Esophagus (tissue), 2 donors: ENCODE data around the gene C6orf136. TPM values are rescaled to one million over a fixed set of nuclear protein-coding genes. Genes with fewer than 3 reads are reported as not detected.
"Not testable (repeated sequence)": the region's sequence is repeated elsewhere in the genome, so short reads cannot be mapped to it uniquely, and the experiment has no call there.

Experiments
- H3K27ac ChIP-seq, 2 donors: one replicate each; pipeline ENCODE4 v1.5.1; 2013; ENCODE audit warnings: low read depth in 2 of 2, mild to moderate bottlenecking in 2 of 2, inconsistent platforms in 1 of 2, low read length in 1 of 2, moderate library complexity in 1 of 2
- H3K27me3 ChIP-seq, 2 donors: one replicate each; pipeline ENCODE4 v1.6.1; 2013; ENCODE audit warnings: low read length in 2 of 2, control low read depth in 1 of 2, mild to moderate bottlenecking in 1 of 2; ENCODE audit not compliant: insufficient read depth in 2 of 2, control insufficient read depth in 1 of 2
- H3K36me3 ChIP-seq, 2 donors: one replicate each; pipeline ENCODE4 v1.6.1; 2013; ENCODE audit warnings: low read length in 1 of 2; ENCODE audit not compliant: control insufficient read depth in 2 of 2, insufficient read depth in 2 of 2
- H3K4me1 ChIP-seq, 2 donors: one replicate each; pipeline ENCODE4 v1.6.1; 2013; ENCODE audit warnings: low read length in 1 of 2; ENCODE audit not compliant: control insufficient read depth in 2 of 2, insufficient read depth in 2 of 2
- H3K4me3 ChIP-seq, 2 donors: one replicate each; pipeline ENCODE4 v1.5.1; 2013; ENCODE audit warnings: low read length in 2 of 2, mild to moderate bottlenecking in 2 of 2, low read depth in 1 of 2, moderate library complexity in 1 of 2
- H3K9me3 ChIP-seq, 2 donors: one replicate each; pipeline ENCODE4 v1.6.1; 2013; ENCODE audit warnings: mild to moderate bottlenecking in 2 of 2, low read depth in 1 of 2, low read length in 1 of 2, moderate library complexity in 1 of 2; ENCODE audit not compliant: control insufficient read depth in 2 of 2, insufficient read depth in 1 of 2
- WGBS, 2 donors: extraction: QIAGEN DNeasy Blood & Tissue Kit; methylation state at CpG; one replicate each; pipeline ENCODE4 v1.1.7; 2013; 5-methylcytosine and 5-hydroxymethylcytosine counted together
- polyA plus RNA-seq, 2 donors: library from polyadenylated mRNA; stranded (reverse); fragments of 200-250 nt; gene quantifications; one replicate each; pipeline ENCODE4 v1.2.3, GENCODE V29; 2013
- donor health status: healthy with polysubstance abuse.
- donor health status: Bipolar disorder and iron deficiency.

Gene C6orf136
- polyA plus RNA-seq, 2 donors, result 15.3 to 24.3 TPM

GRCh38 chr6:30656513-30656912 lies 9.6 kb downstream of the C6orf136 start:
- 77 to 82% methylated on average over 7 of the region's 7 CpGs for WGBS, 2 donors
- Histone ChIP-seq H3K9me3 (no peaks in the 10 kb centered on the region), H3K27me3 (no peaks in the 10 kb centered on the region), H3K27ac (no peak overlapping the region), H3K4me1 (no peaks in the 10 kb centered on the region), H3K4me3 (no peak overlapping the region), H3K36me3 (peaks cover 38 to 60% of the 10 kb centered on the region in 2 donors)

GRCh38 chr6:30657454-30657853 lies 10.5 kb downstream of the C6orf136 start:
- H3K36me3 ChIP-seq, result peaks cover 47 to 64% of the 10 kb centered on the region in 2 donors
- no peaks in the 10 kb centered on the region for H3K9me3 ChIP-seq
- no peak overlapping the region for H3K27ac ChIP-seq
- H3K4me3 ChIP-seq, result no peak overlapping the region
- no peaks in the 10 kb centered on the region for H3K4me1 ChIP-seq
- no peaks in the 10 kb centered on the region for H3K27me3 ChIP-seq

- 92 to 93% methylated on average over 5 of the region's 5 CpGs for WGBS, 2 donors
- H3K4me3 ChIP-seq, H3K27me3 ChIP-seq, H3K9me3 ChIP-seq, H3K4me1 ChIP-seq, H3K27ac ChIP-seq: not testable (repeated sequence)
- H3K36me3 ChIP-seq, result peaks cover 51 to 62% of the 10 kb centered on the region in 2 donors
Measured at GRCh38 chr6:30657922-30658321, 11.0 kb downstream of the C6orf136 start.

DNA sequence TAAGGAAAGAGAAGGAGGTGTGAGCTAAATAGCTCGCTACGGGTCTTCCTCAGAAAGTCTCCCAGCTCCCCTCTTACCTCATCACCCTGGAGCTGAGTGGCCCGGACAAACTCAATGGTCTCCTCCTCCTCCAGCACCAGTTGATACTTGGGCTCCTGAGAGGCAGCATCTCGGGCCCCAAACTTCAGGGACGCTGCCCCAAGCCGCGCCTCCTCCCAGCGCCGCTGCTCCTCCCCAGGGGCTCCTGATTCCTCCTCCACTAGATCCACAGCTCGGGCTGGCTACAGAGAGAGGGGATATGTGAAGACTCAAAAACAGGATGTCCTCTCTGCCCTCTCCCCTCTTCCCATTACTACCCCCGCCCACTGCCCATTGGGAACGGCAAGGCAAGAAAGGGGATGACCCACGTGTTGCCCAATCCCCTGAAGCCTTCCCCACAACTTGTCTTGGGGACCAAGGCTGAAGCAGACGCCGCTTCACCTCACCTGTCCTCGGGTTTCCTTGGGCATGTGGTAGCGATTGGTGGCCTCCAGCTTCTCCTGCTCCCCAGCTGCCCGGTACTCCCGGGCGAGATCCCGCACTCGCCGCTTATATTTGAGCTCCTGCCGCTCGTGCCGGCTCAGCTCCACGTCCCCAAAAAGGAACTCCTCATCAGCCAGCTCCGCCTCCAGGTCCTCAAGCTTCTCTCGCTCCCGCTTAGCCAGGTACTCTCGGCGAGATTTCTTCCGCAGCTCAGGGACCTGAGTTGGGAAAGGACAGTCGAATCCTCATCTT lies 18.2 kb downstream of the C6orf136 start:
- WGBS, 2 donors, result 92 to 93% methylated on average over 34 of the region's 34 CpGs
- Histone ChIP-seq H3K36me3 (peaks cover 30 to 35% of the 10 kb centered on the region in 2 donors), H3K4me3 (no peak overlapping the region)

GRCh38 chr6:30666300-30666699 lies 19.4 kb downstream of the C6orf136 start:
- WGBS, 2 donors, result 67 to 73% methylated on average over 2 of the region's 2 CpGs
- H3K4me1 ChIP-seq, H3K9me3 ChIP-seq, H3K4me3 ChIP-seq, H3K27me3 ChIP-seq, H3K27ac ChIP-seq: not testable (repeated sequence)
- H3K36me3 ChIP-seq, result peaks cover 28 to 38% of the 10 kb centered on the region in 2 donors

More for the DNA sequence above, 18.2 kb downstream of the C6orf136 start:
- Histone ChIP-seq H3K27me3 (no peaks in the 10 kb centered on the region), H3K4me1 (no peaks in the 10 kb centered on the region), H3K27ac (no peak overlapping the region), H3K9me3 (no peaks in the 10 kb centered on the region)

DNA sequence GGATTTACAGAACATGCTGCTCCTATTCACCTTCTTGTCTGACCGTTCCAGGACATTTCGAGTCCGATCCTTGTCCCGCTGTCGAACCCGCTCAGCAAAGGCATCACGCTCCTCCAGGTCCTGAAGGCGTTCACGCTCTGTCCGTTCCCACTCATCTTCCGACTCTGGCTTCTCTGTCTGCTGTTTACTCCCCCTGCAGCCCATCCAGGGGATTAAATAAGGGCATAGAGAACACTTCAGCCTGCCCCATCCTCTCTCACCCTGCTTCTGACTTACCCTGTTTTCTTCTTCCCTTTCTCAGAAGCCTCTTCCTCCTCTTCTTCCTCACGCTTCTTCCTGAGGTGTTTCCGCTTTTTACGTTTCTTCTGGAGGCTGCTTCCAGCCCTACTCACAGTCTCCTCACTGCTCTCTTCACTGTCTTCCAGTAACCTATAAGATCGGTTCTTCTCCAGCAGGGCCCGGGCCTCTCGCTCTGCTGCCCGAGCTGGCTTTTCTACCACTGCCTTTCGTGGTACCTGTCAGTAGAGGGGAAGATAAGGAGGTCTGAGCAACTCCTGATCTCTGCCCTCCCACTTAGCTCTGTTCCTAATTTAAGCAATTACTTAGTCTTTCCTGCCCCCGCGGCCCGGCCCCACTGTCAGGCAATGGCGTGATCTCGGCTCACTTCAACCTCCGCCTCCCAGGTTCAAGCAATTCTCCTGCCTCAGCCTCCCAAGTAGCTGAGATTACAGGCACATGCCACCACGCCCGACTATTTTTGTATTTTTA lies 24.0 kb downstream of the C6orf136 start:
- no peaks in the 10 kb centered on the region for H3K4me1 ChIP-seq
- no peak overlapping the region for H3K4me3 ChIP-seq
- H3K36me3 ChIP-seq, result peaks cover 2 to 10% of the 10 kb centered on the region in 2 donors
- no peak overlapping the region for H3K27ac ChIP-seq
- 89 to 91% methylated on average over 27 of the region's 27 CpGs for WGBS, 2 donors
- no peaks in the 10 kb centered on the region for H3K9me3 ChIP-seq
- H3K27me3 ChIP-seq, result no peaks in the 10 kb centered on the region

- 0% methylated on average over 57 of the region's 57 CpGs for WGBS, 2 donors
- Histone ChIP-seq H3K27ac (peak within 1 kb of the TSS; percentile 83 to 91), H3K27me3 (no peaks in the 10 kb centered on the region), H3K36me3 (peaks cover 12 to 19% of the 10 kb centered on the region in 2 donors), H3K4me1 (no peaks in the 10 kb centered on the region), H3K4me3 (peak within 1 kb of the TSS; percentile 70 to 96), H3K9me3 (no peaks in the 10 kb centered on the region)
Measured at GRCh38 chr6:30672445-30673253, 25.7 kb downstream of the C6orf136 start, which contains the start of gene DHX16. Gene DHX16 (minus strand): TSS chr6:30673006. CDS start chr6:30672841, 165 bp downstream.

- Histone ChIP-seq H3K27ac (no peak overlapping the region), H3K4me3 (no peak overlapping the region), H3K9me3 (no peaks in the 10 kb centered on the region), H3K4me1 (peaks cover 0 to 4% of the 10 kb centered on the region in 2 donors), H3K27me3 (no peaks in the 10 kb centered on the region), H3K36me3 (peaks cover 13 to 16% of the 10 kb centered on the region in 2 donors)
- 78 to 86% methylated on average over 9 to 10 of the region's 10 CpGs for WGBS, 2 donors
Measured at GRCh38 chr6:30676660-30677285, 29.8 kb downstream of the C6orf136 start.
